GM23248 (cell line): ENCODE measurements around the gene FBXW11.

ENCODE experiments used
- EZH2 ChIP-seq: fragments of 200-600 bp; sonication (generic); IDR thresholded peaks from 2 replicates; pipeline ENCODE4 v1.6.1; 2018; ENCODE audit warnings: antibody characterized with exemption, mild to moderate bottlenecking; ENCODE audit not compliant: insufficient read depth, poor library complexity, severe bottlenecking
- EZH2phosphoT487 ChIP-seq: fragments of 200-600 bp; sonication (generic); IDR thresholded peaks from 2 replicates; pipeline ENCODE4 v1.6.1; 2018; ENCODE audit warnings: antibody characterized with exemption, moderate library complexity, mild to moderate bottlenecking, low read depth; ENCODE audit not compliant: insufficient read depth

GRCh38 chr5:171869956-171870355 is 136.5 kb downstream of the FBXW11 start:
- TF ChIP-seq EZH2phosphoT487 (no peak), EZH2 (no peak)
